ENCODE results near the gene ROCK2. TPM values are rescaled to one million over a fixed set of nuclear protein-coding genes. Genes with fewer than 3 reads are reported as not detected.

The ROCK2 gene
- total and polyA plus RNA-seq, 7 donors, result 12.1 to 84.4 (median 60.8) TPM

GRCh38 chr2:11152591-11152990 is 191.8 kb downstream of the ROCK2 start:
- Histone ChIP-seq H3K27ac (no peak overlapping the region), H3K27me3 (ENCODE audit: insufficient read depth in 3 of 3, low read length in 2 of 3) (no peaks in the 10 kb centered on the region), H3K4me3 (no peak overlapping the region), H3K36me3 (ENCODE audit: insufficient read depth in 1 of 2, low read depth in 1 of 2) (no peaks in the 10 kb centered on the region), H3K4me1 (peaks cover 10% of the 10 kb centered on the region), H3K9me3 (no peaks in the 10 kb centered on the region)
- no peak for DNase-seq
- no peak for ATAC-seq
- 90 to 92% (median 91%) methylated on average over 6 of the region's 6 CpGs for whole genome bisulfite sequencing, 3 donors
- intact Hi-C loops (cut with DNase I), result no loop called here
- TF ChIP-seq CTCF (IDR thresholded peaks at IDR 0.05), result no peak

- TF ChIP-seq CTCF (IDR thresholded peaks at IDR 0.05), result no peak
- no peak overlapping the region for H3K4me3 ChIP-seq
- intact Hi-C loops (cut with DNase I), result no loop called here
- H3K9me3 ChIP-seq, result no peaks in the 10 kb centered on the region
- peaks cover 0 to 5% (median 5%) of the 10 kb centered on the region in 3 donors for H3K27me3 ChIP-seq (ENCODE audit: insufficient read depth in 3 of 3, low read length in 2 of 3)
- no peaks in the 10 kb centered on the region for H3K36me3 ChIP-seq (ENCODE audit: insufficient read depth in 1 of 2, low read depth in 1 of 2)
- DNase-seq, result no peak
- 30 to 32% (median 31%) methylated on average over 3 of the region's 3 CpGs for WGBS, 3 donors
- no peak overlapping the region for H3K27ac ChIP-seq
- ATAC-seq, result no peak
- no peaks in the 10 kb centered on the region for H3K4me1 ChIP-seq
Observed at GRCh38 chr2:11147263-11147662, 197.2 kb downstream of the ROCK2 start.

- DNase-seq, result no peak
- ATAC-seq, result no peak
- Histone ChIP-seq H3K4me3 (no peak overlapping the region), H3K9me3 (no peaks in the 10 kb centered on the region), H3K36me3 (ENCODE audit: insufficient read depth in 1 of 2, low read depth in 1 of 2) (no peaks in the 10 kb centered on the region), H3K27ac (no peak overlapping the region), H3K27me3 (ENCODE audit: insufficient read depth in 3 of 3, low read length in 2 of 3) (peaks cover 0 to 10% (median 5%) of the 10 kb centered on the region in 3 donors), H3K4me1 (no peaks in the 10 kb centered on the region)
- no peak for TF ChIP-seq CTCF (IDR thresholded peaks at IDR 0.05)
- intact Hi-C loops (cut with DNase I), result no loop called here
- WGBS, 3 donors, result 93 to 95% (median 95%) methylated on average over 3 of the region's 3 CpGs
Observed at GRCh38 chr2:11146076-11146475, 198.4 kb downstream of the ROCK2 start.

GRCh38 chr2:11145350-11145749 is 199.1 kb downstream of the ROCK2 start:
- ATAC-seq, result no peak
- no peak overlapping the region for H3K27ac ChIP-seq
- no peaks in the 10 kb centered on the region for H3K36me3 ChIP-seq (ENCODE audit: insufficient read depth in 1 of 2, low read depth in 1 of 2)
- WGBS, 3 donors, result 89 to 93% (median 92%) methylated on average over 1 of the region's 1 CpG
- intact Hi-C loops (cut with DNase I), result no loop called here
- H3K4me3 ChIP-seq, result no peak overlapping the region
- DNase-seq, result no peak
- no peak for TF ChIP-seq CTCF (IDR thresholded peaks at IDR 0.05)
- peaks cover 0 to 10% (median 5%) of the 10 kb centered on the region in 3 donors for H3K27me3 ChIP-seq (ENCODE audit: insufficient read depth in 3 of 3, low read length in 2 of 3)
- no peaks in the 10 kb centered on the region for H3K4me1 ChIP-seq
- H3K9me3 ChIP-seq, result no peaks in the 10 kb centered on the region

- H3K27ac ChIP-seq, result no peak overlapping the region
- no peaks in the 10 kb centered on the region for H3K4me1 ChIP-seq
- H3K9me3 ChIP-seq, result no peaks in the 10 kb centered on the region
- ATAC-seq, result no peak
- no peaks in the 10 kb centered on the region for H3K36me3 ChIP-seq (ENCODE audit: insufficient read depth in 1 of 2, low read depth in 1 of 2)
- DNase-seq, result no peak
- intact Hi-C loops (cut with DNase I), result no loop called here
- H3K27me3 ChIP-seq (ENCODE audit: insufficient read depth in 3 of 3, low read length in 2 of 3), result peaks cover 0 to 10% (median 5%) of the 10 kb centered on the region in 3 donors
- H3K4me3 ChIP-seq, result no peak overlapping the region
- 78 to 85% (median 80%) methylated on average over 6 of the region's 6 CpGs for WGBS, 3 donors
- TF ChIP-seq CTCF (IDR thresholded peaks at IDR 0.05), result no peak
Observed at GRCh38 chr2:11144738-11145079, 199.7 kb downstream of the ROCK2 start.
